D721Med (cell line): ENCODE results near the gene ETV3L.
A peak's percentile ranks its signal among the peaks of the same experiment; 100 is the strongest.

ENCODE experiments used
- DNase-seq: peaks from one replicate; pipeline ENCODE4 v3.0.0; 2011; ENCODE audit warnings: low spot score; ENCODE audit not compliant: insufficient read length
- FAIRE-seq: peaks from 2 replicates; lab custom pipeline; 2011; peaks lifted over from hg19 to GRCh38; lab: Jason Lieb, UNC
- TF ChIP-seq, protein P1 (sequence below): IDR thresholded peaks from 2 replicates; pipeline ENCODE4 v1.5.1; 2012; ENCODE audit warnings: mild to moderate bottlenecking, control low read depth; ENCODE audit not compliant: insufficient read depth; ENCODE audit errors: missing control alignments

ETV3L gene

DNA sequence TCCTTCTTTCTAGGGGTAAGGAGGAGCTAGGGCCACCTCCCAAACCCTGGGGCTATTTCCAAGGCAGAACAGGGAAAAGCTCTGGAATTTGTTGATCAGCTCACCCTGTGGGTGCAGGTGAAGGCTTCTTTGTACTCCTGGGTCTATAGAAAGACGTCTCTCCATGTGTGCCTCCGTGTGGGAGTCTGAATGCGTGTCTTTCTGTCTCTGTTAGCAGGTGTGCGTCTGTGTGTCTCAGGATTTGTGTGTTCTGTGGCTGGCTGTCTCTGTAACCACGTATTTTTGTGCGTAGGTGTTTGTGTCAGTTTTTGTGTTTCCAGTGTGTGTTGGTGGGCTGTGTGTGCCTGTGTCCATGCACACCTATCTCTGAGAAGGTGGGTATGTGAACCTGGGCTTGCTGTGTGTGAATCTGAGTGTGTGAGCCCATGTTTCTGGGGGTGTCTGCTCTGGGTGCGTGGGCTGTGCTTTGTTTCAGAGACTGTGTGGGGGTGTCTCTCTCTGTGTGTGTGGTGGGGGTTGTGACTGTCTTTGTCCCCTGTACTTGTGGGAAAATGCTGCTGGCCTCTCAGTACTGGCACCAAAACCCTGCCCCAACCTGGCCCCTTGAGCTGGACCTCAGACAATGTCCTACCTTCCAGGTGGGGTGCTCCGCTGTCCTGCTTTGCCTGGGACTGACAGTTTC lies 12.7 kb upstream of the ETV3L start:
- FAIRE-seq (no peak), DNase-seq (peak; percentile 24)
- TF ChIP-seq, protein P1, sequence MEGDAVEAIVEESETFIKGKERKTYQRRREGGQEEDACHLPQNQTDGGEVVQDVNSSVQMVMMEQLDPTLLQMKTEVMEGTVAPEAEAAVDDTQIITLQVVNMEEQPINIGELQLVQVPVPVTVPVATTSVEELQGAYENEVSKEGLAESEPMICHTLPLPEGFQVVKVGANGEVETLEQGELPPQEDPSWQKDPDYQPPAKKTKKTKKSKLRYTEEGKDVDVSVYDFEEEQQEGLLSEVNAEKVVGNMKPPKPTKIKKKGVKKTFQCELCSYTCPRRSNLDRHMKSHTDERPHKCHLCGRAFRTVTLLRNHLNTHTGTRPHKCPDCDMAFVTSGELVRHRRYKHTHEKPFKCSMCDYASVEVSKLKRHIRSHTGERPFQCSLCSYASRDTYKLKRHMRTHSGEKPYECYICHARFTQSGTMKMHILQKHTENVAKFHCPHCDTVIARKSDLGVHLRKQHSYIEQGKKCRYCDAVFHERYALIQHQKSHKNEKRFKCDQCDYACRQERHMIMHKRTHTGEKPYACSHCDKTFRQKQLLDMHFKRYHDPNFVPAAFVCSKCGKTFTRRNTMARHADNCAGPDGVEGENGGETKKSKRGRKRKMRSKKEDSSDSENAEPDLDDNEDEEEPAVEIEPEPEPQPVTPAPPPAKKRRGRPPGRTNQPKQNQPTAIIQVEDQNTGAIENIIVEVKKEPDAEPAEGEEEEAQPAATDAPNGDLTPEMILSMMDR: no peak

DNA sequence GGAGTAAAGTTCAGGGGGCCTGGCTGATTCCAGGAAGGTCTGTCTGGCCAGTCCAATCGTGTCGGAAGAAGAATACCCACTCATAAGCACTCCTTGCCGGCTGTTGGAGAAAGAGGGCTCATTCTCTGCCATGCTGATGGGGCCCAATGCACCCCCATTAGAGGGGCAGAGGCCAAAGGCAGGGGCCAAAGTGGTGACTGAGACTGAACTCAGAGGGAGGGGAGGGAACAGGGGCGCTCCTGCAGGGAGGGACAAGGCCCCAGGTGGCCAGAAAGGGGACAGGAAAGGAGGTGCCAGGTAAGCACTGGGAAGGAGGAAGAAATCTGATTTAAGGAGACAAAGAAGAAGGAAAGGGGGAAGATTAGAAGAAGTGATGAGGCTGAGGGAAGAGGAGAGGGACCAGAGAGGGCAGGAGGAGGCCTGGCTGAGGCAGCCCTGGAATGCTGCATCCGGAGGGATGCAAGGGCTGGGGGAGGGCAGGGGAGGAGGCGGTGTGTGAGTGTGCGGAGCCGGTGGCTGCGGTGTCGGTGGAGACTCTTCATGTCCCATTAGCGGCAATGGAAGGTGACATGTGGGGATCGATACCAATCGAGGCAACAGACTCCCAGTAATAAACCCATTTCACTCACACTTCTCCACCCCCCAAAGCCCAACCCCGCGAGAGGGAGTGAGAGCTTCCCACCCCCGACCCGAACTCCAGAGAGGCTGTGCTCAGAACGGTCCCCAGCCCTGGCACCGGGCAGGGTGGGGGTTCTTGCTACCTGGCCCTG lies 12.0 kb upstream of the ETV3L start:
- DNase-seq (peak; percentile 18), FAIRE-seq (no peak)
- TF ChIP-seq, protein P1: no peak

DNA sequence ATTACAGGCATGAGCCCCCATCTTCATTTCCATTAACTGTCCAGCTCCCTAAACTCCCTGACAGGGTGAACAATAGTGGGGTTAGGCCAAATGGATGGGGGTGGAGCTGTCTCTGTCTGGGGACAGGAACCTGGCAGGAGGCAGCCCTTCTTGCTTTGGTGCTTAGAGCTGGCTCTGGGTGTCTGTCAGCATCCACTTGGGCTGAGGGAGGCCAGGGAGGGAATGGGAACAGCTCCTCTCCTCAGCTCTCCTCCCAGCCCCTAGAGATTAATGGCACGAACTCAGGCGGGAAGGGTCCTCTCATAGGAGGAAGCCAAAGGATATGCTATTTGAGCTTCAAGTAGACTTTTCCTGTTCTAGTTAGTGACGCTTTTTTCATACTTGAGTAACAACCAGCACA lies 11.1 kb upstream of the ETV3L start:
- DNase-seq (no peak), FAIRE-seq (no peak)

DNA sequence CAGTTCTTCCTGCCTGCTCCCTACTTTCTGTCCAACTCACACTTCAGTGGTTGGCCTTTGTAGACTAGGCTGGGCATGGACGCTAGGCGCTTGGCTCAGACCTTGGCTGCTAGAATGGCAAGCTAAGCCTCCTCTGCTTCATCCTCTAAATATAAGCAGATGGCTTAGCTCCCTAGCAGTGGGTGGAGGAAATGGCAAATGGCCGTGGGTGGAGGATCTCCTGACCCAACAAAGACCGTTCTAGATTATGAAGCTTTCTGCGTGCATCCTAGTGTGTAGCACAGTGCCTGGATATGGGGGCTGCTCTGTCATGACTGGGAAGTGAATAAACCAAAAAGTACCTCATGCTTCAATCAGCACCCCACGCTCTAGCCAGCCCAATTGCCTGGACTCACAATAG lies 10.4 kb upstream of the ETV3L start:
- FAIRE-seq: no peak
- TF ChIP-seq, protein P1: no peak
- DNase-seq: peak; percentile 62

More for the DNA sequence above, 11.1 kb upstream of the ETV3L start:
- TF ChIP-seq, protein P1: no peak

DNA sequence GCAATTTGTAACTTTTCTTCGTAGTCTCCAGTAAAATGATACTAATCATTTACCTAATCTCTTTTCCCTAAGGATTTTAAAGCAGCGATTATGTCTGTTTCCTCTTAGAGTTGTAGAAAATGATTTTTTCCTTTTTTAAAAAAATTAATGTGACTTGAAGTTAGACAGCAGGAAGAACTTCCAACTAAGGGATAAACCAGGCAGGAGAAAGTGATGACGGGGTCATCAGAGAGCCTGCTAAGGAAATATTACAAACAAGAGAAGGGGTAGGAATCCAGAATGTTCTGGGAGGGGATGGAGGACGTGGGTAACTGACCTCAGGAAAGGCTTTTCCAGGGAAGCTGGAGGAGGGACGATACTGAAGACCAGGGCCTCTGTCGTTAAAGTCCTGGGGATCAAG lies 8.8 kb upstream of the ETV3L start:
- FAIRE-seq (peak; percentile 86), DNase-seq (no peak)

DNA sequence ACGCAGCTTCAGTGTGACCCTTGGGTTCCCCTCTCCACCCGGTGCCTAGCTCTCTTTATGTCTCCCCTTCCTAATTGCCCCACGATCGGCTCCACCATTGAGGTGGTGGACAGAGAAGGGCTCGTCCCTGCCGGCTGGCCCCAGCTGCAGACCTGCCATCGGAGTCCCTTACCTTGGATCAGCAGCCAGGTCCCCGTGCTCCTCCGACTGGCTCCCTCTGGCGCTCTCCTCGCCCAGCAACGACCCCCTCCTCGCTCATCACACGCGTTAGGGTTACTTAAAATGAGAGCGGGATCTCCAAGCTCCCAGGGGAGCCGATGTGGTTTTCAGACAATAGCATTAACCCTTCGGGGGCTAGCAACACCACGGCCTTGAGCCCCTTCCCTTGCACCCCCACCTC lies 8.1 kb upstream of the ETV3L start:
- TF ChIP-seq, protein P1: no peak
- DNase-seq (peak; percentile 32), FAIRE-seq (no peak)

More for the DNA sequence above, 8.8 kb upstream of the ETV3L start:
- TF ChIP-seq, protein P1: no peak

DNA sequence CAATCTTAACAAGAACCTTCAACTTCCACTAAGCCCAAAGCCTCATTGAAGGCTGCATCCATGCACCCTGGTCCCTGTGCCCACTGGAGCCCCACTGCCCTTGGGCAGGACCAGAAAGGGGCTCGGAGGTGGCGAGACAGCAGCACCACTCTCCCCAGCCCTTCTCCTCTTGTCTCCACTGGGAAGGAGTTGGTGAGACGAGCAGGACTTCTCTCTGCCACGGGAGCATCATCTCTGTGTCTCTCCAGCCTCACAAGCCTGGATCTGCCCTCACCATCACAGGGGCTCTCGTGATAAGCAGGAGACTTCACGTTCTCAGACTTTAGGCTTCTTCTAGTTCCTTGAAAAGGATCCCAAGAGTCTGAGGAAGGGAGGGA lies 7.2 kb upstream of the ETV3L start:
- no peak for FAIRE-seq
- TF ChIP-seq, protein P1: no peak
- DNase-seq: no peak
